GM19099 (cell line): ENCODE measurements around the gene LRRC17.

ENCODE experiments used
- POLR2A ChIP-seq: IDR thresholded peaks from 3 replicates; pipeline ENCODE4 v1.6.1; 2011; ENCODE audit warnings: low read depth; ENCODE audit not compliant: insufficient read length; ENCODE audit errors: extremely low read depth

The LRRC17 gene, protein sequence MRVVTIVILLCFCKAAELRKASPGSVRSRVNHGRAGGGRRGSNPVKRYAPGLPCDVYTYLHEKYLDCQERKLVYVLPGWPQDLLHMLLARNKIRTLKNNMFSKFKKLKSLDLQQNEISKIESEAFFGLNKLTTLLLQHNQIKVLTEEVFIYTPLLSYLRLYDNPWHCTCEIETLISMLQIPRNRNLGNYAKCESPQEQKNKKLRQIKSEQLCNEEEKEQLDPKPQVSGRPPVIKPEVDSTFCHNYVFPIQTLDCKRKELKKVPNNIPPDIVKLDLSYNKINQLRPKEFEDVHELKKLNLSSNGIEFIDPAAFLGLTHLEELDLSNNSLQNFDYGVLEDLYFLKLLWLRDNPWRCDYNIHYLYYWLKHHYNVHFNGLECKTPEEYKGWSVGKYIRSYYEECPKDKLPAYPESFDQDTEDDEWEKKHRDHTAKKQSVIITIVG

DNA sequence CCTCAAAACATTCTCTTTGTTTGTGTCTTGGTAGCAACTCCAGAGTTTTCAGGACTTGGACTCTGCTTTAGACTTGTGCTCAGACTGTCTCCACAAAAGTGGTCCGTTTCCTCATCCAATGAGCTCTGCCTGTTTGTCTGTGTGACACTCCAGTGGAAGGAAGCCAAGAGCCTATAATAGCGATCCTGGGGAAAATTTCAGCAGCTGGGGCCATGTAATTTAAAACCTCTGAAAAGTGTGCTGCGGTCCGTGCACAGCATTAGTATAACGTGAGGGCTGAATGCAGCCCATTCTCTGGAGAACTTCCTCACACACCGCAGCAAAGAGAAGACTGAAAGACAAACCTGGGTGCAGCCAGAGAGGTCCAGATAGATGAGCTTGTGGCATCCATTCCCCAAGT lies at the start of gene LRRC17:
Gene LRRC17 (plus strand): TSS at position 259 of the 400 bp plus-strand sequence. CDS start 20,914 bp downstream, outside the sequence.
- no peak for TF ChIP-seq POLR2A

DNA sequence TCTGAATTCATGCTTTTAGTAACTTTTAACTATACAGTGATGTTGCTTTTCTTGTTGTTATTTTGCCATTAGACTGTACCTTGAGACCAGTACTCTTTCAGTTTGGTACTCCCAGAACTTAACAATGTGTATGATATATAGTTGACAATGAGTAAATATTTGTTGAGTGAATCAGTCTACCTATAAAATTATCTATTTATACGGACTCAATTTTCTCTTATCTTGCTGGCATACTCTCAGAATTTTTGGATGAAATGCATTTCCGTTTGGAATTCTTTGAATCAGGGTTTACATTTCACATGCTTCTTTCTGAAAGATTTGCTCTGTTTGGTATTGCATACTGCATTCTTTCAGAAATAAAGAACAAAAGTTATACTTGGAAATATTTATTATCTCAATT lies 47.8 kb upstream of the LRRC17 start:
- TF ChIP-seq POLR2A = no peak

DNA sequence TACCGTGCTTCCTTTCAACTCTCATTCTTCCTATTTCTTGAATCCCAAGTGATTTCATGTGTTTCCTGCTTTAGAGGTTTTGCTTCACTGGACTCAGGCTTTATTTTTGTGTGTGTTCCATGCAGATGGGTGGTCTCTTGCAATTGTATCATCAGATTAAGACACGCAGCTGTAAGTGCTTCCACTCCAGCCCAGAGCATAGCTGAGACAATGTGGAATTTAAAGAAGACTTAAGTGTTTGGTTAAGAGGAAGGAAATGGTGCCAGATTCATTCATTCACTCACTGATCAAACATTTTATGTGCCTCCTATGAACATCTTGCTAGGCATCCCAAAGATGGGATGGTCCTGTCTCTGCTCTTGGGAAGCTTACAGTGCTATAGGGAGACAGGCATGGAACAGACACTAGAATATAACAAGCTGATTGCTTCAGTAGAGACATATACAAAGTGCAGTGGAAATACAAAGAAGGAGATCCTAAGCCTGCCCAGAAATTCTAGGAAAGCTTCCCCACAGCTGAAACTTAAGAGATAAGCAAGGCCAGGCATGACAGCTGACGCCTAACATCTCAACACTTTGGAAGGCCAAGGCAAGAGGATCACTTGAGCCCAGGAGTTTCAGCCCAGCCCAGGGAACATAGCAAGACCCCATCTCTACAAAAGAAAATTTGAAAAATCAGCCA lies 46.1 kb upstream of the LRRC17 start:
- TF ChIP-seq POLR2A = no peak

DNA sequence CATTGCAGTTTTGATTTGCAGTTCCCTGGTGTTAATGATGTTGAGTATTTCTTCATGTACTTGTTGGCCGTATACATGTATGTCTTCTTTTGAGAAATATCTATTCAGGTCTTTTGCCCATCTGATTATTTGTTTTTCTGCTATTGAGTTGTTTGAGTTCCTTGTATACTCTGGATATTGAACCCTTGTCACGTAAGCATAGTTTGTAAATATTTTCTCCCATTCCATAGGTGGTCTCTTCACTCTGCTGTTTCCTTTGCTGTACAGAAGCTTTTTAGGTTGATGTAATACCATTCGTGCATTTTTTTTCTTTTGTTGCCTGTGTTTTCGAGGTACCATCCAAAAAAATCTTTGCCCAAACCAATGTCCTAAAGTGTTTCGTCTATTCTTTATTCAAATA lies 43.6 kb upstream of the LRRC17 start:
- TF ChIP-seq POLR2A = no peak

DNA sequence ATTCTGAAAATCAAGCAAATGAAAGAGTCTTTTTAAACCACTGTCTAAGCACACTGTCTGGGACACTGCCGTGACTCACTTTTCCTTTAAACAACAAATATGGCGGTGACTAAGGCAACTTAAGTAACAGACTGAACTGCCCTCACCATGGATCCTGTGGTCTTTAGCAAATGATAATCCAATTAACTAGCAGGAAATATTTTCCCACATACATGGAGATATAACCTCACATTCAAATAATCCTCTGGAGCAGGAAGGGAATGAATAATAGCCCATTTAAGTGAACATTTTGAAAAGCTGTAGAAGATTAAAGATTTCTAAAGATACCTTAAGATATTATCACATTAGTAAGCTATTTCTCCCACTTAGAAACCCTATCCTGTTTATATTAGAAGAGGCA lies 40.3 kb upstream of the LRRC17 start:
- no peak for TF ChIP-seq POLR2A

DNA sequence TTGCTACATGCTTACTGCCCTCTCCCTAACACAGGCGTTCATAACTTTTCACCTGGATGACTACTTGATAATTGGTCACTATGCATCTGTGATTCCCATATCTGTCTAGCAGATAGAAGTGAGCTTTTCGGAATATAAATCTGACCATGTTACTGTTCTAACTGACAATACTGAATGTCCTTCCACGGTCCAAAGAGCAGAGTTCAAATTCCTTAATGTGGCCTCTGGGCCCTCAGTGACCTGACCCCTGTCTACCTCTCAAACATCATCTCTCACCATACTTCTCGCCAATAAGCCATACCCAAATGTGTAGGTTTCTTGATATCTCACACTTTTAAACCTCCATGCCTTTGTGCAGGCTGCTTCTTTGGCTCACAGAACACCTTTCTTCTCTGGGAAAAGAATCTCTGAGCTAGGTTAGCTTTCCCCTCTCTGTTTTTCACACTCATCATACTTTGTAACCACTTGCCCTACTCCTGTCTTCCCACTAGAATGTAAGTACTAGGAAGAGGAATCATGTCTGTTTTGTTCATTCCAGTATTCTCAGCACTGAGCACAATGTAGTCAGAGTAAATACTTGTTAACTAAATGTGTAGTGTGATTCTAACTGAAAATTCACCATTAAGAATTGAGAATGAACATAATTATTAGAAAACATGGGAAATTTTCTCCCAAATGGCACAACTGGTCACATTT lies 39.2 kb upstream of the LRRC17 start:
- no peak for TF ChIP-seq POLR2A

DNA sequence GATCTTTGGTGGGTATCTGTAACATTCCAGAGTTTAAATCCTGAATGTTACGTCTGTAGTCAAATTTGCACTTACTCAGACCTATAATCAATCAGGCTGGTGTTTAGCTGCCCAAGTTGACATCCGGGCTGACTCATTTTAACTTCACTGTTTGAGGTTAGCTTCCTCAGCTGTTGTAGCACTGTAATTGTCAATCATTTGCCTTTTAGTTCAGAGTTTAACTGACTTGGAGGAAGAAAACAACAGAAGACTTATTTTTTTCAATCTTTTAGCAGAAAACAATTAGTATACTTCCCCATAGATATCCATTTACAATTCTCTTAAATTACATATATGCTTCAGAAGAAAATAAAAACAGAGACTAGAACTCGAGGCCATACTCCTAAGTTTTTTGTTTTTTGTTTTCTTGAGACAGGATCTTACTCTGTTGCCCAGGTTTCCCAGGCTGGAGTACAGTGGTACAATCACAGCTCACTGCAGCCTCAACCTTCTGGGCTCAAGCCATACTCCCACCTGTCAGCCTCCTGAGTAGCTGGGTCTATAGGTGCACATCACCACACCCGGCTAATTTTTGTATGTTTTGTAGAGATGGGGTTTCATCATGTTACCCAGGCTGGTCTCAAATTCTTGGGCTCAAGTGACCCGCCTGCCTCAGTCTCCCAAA lies 38.5 kb upstream of the LRRC17 start:
- no peak for TF ChIP-seq POLR2A

DNA sequence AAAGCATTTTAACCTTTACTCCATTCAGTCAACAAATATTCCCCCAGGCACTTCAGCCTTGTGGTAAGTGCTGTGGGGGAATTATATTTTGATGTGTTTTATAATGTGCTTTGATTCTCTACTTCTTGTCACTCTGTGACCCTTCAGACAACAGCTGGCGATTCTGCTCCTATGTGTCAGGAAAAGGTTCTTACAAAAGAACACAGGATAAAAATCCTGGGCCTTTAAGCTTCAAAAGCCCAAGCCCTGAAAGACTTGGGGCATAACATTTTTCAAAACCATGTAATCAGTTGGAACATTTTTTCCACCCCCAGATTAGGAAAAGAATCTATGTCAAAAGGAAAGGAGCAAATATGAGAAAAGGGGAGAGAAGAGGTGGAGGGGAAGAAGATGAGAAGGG lies 37.8 kb upstream of the LRRC17 start:
- no peak for TF ChIP-seq POLR2A

DNA sequence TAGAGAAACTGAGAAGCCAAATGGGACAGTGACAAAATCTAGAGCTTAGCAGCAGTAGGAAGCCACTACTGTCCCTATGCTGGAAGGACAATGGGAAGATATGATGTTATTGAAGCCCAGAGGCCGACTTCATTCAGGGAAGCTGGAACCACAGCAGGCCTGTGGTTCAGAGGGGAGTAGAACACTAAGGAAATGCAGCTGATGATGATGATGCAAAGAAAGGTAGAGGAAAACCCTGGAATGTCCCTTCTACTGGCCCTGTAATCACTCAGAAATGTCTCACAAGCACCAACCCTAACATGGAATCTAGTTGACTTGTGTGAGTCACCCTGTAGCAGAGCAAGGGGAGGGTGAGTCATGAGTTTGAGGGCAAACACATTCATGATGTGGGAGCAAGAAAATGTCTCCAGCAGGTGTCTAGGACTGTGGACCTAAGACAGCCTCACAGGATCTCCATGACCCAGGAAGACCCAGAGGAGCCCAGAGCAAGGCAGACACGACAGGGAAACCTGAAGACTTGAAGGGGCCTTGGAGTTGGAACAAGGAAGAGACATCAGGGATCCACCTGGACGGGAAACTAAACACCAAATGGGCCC lies 37.0 kb upstream of the LRRC17 start:
- TF ChIP-seq POLR2A = no peak

DNA sequence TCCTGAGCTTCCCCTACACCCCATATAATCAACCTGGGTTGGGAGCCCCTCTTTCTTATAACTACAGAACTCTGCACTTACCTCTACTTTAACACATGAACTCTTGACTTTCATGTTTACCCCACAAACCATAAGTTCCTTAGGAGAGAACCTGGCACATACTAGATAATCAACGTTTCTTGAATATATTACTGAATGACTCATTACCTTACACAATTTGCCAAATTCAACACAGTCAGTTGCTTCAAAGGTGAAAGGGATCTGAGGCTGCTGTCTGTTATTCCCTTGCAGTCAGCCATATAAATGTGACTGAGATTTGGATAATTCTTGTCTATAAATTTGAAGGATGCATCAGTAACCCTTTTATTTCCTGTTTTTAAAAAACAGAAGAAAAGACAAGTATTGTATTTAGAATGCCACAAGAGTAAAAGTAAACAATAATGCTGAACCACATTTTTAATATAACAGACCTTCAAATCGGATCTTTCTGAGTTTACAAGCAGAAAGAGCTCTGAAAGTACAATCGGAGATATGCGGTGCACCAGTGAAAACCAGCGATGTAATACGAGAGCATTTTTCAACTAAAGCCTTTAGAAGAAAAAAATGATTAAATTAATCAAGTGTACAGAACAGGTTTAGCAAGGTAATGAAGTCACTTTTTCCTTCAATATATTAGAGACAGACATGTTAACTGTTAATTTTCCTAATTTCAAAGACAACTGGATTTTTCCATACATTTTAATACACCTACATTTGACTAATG lies 29.5 kb upstream of the LRRC17 start:
- no peak for TF ChIP-seq POLR2A

DNA sequence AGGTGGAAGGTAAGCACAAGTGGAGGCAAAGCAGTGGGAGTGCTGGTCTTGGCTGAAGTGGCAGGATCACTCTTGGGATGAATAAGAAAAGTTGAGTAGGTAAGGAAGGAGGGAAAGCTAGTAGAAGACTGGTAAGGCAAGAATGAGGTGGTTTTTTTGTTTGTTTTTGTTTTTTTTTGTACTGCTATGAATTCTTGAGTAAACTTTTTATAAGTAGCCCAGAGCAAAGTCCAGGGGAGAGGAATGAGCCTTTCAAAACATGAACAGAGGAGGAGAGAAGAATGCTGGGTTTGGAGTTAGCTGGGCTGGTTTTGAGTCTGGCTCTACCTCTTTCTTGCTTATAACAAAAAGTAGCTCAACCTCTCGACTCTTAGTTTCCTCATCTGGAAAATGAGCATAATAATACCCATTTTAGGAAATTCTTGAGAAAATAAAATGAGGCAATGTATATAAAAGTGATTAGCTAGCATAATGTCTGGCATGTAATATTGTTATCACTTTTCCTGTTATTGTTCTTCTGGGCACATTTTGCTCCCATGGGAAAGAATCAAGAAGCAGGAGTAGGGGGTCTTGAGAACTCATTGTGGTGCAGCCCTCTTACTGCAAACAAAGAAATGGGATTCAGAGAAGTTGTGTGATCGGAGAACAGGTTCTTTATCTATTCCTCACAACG lies 24.1 kb upstream of the LRRC17 start:
- TF ChIP-seq POLR2A = no peak

DNA sequence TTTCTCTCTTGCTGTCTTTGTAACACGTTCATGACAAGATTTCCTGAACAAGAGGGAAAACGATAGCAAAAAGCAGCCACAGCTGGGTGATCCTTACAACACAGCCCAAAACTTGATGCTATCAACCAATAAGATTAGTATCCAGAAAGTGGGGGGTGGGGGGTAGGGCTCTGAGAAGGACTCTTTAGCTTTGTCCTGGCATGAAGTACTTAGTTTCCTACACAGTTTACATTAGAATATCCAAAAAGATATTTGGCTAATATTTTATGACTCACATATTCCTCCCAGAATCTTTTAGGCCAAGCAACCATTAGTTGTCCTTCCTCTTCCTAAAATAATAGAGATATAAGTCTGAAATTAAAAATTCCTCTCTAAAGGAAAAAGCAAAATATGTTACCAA lies 22.9 kb upstream of the LRRC17 start:
- TF ChIP-seq POLR2A = no peak

DNA sequence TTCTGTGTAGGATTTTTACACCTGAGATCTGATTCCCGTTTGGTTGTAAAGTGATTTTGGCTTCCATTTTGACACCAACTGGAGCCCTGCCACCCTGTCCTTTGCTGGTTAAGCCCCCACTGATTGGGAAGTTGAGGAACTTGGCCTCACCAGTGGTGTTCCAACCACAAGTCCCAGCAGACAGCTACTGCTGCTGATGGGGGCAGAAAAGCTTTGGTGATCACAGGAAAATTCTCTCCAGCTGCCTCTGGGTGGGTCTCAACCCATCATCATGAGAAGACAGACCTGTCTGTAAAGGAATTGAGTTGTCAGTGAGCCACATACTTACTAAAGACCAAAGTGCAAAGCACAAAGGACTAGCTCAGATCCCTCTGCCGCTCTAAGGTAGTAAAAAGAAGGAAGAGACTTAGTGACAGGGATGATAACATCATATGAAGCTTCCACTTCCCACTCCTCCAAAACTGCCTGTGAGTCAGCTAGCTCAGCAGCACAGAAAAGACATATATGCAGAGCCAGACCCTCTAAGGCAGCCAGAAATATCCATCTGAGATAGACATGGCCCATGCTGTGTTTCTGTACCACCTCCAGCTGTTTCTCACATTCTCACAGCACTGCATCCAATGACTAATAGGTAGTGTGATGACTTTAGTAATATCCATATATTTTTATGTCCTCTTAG lies 22.4 kb upstream of the LRRC17 start:
- no peak for TF ChIP-seq POLR2A

DNA sequence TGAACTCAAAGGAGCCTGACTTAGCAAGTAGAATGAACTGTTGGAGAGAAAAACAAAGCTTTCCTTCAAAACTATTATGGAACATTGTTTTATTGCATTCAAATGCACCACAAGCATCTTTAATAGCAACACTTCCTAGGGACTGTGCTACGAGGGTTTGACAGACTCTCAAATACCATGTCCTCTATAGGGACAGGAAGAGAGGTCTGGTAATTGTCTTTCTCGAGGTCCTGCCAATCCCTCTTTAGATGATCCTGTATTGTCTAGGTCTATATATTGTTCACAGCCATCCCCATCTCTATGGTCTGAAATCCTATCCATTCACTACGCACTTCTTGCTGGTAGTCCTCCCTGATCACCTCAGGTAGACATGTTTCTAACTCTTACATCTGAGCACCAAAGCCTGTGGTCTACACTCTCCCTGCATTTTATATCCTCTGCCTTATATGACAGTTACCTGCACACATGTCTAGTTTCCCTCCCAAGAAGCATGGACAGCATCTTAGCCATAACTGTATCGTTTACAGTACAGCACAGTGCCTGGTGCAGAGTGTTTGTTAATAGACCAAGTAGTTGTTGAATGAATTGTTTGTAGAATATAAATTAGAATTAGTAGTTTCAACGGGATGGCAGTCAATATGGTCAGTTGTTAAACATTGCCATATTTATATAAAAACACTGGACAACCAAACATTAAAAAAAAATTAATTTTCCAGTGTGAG lies 21.7 kb upstream of the LRRC17 start:
- TF ChIP-seq POLR2A = no peak
